ENCODE data around the gene SLC25A24.
"Not testable (repeated sequence)": the region's sequence is repeated elsewhere in the genome, so short reads cannot be mapped to it uniquely, and the experiment has no call there.

SLC25A24 gene

GRCh38 chr1:108199781-108200686 is at the start of gene SLC25A24:
Gene SLC25A24 (minus strand): TSS chr1:108200343. CDS start chr1:108200138, 205 bp downstream.
- DNase-seq: peak; percentile 57

- not testable (repeated sequence) for DNase-seq
These were observed 43.8 kb upstream of the SLC25A24 start, which contains the start of gene NBPF4 for GRCh38 chr1:108243976-108244375. Gene NBPF4 (minus strand): TSS chr1:108244076. CDS start chr1:108243761, 315 bp downstream.

- DNase-seq: not testable (repeated sequence)
These were observed 39.3 kb upstream of the SLC25A24 start for GRCh38 chr1:108239426-108239825.

DNA sequence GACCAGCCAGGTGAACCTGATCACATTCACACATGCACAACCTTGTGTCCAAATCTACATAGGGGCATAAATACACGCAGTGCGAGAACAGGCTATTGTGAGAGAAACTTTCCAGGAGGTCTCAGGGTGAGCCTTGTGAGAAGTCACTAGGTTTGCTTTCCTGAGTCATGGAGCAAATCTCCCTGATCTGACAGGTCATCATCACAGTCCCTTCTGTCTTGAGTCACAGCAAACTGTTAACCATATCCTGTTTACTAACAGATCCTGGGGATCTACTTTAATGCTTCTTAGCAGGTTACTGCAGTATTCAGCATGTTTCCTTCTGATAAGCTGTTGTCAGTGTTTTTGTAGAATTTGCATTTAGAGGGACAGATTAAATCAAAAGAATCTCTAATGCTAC is 35.2 kb upstream of the SLC25A24 start:
- DNase-seq: not testable (repeated sequence)

DNA sequence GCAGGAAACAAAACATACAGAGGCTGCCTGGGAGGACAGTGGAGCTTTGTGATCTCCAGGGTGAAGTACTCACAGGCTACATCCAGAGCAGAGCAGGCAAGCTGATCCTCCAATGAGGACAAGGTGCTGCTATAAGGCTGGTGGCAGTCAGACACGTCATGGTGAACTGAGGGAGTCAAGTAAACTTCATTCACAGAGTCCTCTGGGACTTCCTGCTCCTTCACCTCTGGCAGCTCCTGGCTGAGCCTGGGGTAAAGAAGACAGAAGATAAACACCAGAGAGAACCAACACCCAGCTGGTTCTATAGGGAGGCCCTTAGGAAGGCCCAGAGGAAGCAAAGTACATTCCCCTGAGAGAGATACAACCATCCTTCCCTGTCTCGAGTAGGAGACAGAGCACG is 32.0 kb upstream of the SLC25A24 start:
- DNase-seq: not testable (repeated sequence)

DNA sequence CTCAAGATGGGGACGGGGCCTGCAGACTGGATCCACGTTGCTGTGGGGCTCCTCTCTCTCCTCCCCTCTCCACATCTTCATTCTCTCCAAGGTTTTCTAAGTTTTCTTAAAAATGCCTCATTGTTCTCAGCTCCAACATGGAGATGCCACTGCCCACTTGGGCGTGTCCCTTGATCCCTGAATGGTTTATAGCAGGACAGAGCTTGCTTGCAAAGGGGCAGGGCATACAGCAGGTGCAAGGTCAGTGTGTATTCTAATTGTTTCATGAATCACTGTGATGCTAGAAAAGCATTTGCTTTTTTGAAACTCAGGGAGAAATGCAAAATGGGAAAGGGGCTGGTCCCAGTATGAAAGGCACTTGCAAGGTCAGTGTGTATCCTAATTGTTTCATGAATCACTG is 29.8 kb upstream of the SLC25A24 start:
- DNase-seq: not testable (repeated sequence)

DNA sequence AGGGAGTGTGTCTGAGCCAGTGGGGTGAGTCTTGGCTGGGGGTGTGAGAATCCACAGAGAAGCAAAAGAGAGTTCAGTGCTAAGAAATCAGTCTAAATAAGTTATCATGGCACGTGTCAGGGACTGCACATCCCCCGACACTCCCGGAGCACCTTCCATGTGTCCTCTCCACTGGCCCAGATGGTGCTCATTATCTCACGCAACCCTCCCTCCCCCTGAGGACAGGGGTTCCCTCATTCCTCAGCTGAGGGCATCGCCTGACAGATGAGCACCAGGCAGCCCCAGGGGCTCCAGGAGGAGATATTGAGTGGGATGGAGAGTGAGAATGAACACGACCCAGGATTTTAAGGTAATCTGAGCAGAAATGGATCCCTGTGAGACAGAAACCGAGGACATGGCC is 27.6 kb upstream of the SLC25A24 start:
- DNase-seq: not testable (repeated sequence)

GRCh38 chr1:108226855-108227254 is 26.7 kb upstream of the SLC25A24 start:
- DNase-seq: not testable (repeated sequence)

GRCh38 chr1:108223226-108223625 is 23.1 kb upstream of the SLC25A24 start:
- not testable (repeated sequence) for DNase-seq

DNA sequence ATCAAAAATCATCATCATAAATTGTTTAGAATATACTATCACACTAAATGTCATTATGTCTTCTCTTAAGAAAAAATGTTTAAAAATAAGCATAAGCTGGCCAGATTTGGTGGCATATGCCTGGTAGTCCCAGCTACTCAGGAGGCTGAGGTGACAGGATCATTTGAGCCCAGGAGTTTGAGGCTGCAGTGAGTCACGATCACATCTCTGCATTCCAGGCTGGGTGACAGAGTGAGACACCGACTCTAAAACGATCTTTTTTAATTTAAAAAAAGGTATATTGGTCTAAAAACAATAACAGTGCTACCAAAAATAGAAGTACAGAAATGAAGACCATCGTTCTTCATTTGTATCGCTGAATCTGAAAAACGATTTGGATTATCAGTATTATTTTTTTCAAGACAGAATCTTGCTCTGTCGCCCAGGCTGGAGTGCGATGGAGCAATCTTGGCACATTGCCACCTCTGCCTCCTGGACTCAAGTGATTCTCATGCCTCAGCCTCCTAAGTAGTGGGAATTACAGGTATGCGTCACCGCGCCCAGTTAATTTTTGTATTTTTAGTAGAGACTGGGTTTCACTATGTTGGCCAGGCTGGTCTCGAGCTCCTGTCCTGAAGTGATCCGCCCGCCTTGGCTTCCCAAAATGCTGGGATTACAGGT is 17.5 kb upstream of the SLC25A24 start:
- not testable (repeated sequence) for DNase-seq

GRCh38 chr1:108217007-108217406 is 16.9 kb upstream of the SLC25A24 start:
- not testable (repeated sequence) for DNase-seq

DNA sequence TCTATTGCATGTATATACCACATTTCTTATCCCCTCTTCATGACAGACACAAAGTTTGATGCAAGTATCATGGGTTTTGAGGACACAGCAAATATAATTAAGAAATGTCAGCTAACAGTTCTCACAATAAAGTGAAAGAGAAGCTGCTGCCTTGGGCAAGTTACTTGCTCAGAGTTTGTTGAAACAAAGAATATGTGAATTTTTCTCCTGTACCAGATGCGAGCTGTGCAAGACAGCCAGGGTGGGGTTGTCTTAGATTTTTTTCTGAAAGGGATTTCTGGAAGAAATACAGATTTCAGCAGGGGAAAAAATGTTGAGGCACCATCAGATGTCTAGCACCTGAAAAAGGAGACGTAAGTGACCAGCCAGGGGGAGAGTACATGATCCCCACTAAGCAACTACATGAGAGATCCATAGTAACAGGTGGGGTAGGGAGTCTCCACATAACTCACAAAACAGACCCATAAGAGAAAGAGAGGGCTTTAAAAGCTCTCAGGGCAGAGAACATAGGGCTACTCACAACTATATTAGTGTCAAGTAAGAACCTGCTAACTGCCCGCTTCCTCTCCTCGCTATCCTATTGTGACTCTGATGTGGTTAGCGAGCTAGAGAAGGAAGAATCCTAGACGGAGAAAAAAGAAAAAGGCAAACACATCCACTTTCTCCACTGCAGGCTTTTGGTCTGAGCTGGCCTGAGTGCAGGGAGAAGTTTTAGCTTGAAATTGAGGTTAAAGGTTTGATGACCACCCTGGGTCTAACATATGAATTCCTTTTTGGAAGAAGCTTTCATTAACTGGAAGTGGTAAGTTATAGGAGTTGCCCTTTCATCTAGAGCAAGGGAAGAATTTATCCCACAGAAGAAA is 16.1 kb upstream of the SLC25A24 start:
- not testable (repeated sequence) for DNase-seq

DNA sequence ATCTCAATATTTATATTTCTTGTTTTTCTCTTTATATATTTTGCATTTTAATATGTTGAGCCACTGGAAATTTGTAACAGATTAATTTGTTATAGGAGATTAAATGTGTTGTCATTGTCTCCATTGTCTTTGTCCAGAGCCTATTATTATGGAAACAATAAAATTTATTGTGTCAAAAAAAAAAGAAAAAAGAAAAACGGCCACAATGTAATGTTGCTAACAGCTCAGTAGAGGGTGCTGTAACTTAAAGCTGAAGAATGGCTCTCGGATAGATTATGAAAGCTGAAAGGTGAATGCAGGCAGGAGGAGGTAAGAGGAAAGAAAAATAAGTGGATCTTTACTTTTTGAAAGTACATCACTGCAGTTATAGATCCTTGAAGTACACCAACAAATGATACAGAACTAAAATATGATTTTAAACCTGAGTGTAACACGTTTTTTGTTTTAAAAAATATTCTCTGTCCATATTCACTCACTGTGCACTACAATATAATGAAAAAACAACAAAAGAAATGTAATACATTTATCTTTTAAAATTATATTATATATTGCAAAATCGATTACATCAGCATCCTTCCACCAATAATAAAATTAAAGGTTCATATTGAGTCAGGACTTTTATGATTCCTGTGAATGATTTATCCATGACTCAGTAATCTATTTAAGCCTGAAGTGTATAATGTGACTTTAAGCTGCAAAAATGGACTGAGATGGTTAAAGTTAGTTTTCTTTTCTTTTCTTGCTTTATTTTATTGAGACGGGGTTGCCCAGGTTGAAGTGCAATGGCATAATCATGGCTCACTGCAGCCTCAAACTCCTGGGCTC is 14.7 kb upstream of the SLC25A24 start:
- DNase-seq: not testable (repeated sequence)

GRCh38 chr1:108211014-108211413 is 10.9 kb upstream of the SLC25A24 start:
- DNase-seq: no peak

DNA sequence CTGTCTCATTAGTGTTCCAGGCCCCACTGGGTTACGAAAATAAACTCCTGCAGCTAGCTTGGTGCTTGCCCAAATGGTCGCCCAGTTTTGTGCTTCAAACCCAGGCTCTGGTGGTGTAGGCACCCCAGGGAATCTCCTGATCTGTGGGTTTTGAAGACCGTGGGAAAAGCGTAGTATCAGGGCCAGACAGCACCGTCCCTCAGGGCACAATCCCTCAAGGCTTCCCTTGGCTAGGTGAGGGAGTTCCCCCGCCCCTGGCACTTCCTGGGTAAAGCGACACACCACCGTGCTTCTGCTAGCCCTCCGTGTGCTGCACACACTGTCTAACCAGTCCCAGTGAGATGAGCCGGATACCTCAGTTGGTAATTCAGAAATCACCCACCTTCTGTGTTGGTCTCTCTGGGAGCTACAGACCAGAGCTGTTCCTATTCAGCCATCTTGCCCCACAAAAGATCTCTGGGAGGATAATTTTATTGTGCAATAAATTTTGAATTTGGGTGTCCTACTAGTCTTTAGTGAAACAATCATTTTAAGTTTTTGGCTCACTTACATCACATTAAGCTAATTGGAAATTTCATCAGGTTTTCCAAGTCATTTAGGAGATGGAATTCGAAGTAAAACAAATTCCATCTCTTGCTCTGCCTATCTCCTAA is 9.4 kb upstream of the SLC25A24 start:
- DNase-seq: no peak

GRCh38 chr1:108208724-108209446 is 8.7 kb upstream of the SLC25A24 start:
- no peak for DNase-seq

- DNase-seq: not testable (repeated sequence)
These were observed 3.4 kb upstream of the SLC25A24 start for GRCh38 chr1:108203582-108203981.

DNA sequence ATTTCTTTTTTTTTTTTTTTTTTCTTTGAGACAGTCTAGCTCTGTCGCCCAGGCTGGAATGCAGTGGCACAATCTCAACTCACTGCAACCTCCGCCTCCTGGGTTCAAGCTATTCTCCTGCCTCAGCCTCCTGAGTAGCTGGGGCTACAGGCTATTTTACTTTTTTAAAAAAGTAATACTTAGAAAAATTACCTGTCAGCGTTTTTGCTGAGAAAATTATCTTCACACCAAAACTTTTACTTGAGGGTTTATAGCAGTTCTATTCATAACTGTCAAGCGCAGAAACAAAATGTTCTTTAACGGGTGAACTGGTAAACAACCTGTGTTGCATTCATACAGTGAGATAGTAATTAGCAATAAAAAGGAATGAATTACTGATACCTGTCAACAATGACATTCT is 1.5 kb upstream of the SLC25A24 start:
- no peak for DNase-seq

- DNase-seq: peak; percentile 48
These were observed 526 bp upstream of the SLC25A24 start for GRCh38 chr1:108200687-108201051.

DNA sequence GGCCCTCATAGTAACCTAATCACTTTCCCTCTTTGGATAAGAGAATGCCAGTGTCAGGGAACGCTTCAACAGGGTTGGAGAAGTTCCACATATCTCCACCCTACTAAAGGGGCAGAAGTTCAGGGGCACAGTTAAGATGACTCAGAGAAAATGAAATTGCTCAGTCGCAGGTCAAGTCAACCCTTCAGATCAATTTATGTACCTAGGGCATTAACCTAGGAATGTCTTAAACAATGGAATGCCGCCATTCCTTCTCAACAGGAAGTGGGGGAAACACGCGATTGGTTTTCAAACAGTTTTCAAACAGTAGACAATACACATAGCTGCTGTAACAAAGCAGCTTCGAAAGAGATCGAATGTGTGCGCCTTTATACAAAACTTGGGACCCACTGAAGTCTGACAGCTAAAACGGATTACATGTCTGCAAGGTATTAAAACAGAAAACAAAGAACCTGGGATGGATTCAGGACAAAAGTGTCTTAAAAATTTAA is 897 bp downstream of the SLC25A24 start:
- no peak for DNase-seq

GRCh38 chr1:108194051-108194450 is 6.1 kb downstream of the SLC25A24 start:
- DNase-seq: no peak

Data from NCI-H446 treated with DMSO at 0.1 percent for 48 hours (cell line).